AG09319 (cell line): ENCODE results near the gene CLASP1.
"Not testable (repeated sequence)": the region's sequence is repeated elsewhere in the genome, so short reads cannot be mapped to it uniquely, and the experiment has no call there.

ENCODE experiments used
- DNase-seq: peaks from one replicate; pipeline ENCODE4 v3.0.0-alpha.2; 2010; ENCODE audit warnings: low read depth; ENCODE audit errors: extremely low read depth
- TF ChIP-seq, protein P1 (sequence below): IDR thresholded peaks from 2 replicates; pipeline ENCODE4 v1.5.1; 2011; ENCODE audit warnings: low read depth, mild to moderate bottlenecking, inconsistent platforms, low read length, moderate library complexity

CLASP1 gene

DNA sequence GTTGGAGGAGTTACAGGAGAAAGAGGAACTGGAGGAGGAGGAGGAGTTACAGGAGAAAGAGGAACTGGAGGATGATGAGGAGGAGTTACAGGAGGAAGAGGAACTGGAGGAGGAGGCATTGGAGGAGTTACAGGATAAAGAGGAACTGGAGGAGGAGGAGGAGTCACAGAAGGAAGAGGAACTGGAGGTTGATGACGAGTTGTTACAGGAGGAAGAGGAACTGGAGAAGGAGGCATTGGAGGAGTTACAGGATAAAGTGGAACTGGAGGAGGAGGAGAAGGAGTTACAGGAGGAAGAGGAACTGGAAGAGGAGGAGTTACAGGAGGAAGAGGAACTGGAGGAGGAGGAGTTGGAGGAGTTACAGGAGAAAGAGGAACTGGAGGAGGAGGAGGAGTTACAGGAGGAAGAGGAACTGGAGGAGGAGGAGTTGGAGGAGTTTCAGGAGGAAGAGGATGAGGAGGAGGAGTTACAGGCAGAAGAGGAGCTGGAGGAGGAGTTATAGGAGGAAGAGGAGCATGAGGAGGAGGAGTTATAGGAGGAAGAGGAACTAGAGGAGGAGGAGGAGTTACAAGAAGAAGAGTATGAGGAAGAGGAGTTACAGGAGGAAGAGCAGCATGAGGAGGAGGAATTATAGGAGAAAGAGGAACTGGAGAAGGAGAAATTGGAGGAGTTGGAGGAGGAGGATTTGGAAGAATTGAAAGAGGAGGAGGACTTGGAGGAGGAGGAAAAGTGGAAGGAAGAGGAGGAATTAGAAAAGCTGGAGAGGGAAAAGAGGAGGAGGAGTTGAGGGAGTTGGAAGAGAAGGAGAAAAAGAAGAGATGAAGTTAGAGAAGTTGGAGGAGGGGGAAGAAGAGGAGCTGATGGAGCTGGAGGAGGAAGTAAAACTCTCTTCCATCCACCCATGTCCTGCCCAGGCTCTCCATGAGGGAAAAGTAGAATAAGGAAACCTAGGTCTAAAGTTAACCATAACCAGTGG is 37.2 kb downstream of the CLASP1 start:
- TF ChIP-seq, protein P1, sequence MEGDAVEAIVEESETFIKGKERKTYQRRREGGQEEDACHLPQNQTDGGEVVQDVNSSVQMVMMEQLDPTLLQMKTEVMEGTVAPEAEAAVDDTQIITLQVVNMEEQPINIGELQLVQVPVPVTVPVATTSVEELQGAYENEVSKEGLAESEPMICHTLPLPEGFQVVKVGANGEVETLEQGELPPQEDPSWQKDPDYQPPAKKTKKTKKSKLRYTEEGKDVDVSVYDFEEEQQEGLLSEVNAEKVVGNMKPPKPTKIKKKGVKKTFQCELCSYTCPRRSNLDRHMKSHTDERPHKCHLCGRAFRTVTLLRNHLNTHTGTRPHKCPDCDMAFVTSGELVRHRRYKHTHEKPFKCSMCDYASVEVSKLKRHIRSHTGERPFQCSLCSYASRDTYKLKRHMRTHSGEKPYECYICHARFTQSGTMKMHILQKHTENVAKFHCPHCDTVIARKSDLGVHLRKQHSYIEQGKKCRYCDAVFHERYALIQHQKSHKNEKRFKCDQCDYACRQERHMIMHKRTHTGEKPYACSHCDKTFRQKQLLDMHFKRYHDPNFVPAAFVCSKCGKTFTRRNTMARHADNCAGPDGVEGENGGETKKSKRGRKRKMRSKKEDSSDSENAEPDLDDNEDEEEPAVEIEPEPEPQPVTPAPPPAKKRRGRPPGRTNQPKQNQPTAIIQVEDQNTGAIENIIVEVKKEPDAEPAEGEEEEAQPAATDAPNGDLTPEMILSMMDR, result no peak
- no peak for DNase-seq

DNA sequence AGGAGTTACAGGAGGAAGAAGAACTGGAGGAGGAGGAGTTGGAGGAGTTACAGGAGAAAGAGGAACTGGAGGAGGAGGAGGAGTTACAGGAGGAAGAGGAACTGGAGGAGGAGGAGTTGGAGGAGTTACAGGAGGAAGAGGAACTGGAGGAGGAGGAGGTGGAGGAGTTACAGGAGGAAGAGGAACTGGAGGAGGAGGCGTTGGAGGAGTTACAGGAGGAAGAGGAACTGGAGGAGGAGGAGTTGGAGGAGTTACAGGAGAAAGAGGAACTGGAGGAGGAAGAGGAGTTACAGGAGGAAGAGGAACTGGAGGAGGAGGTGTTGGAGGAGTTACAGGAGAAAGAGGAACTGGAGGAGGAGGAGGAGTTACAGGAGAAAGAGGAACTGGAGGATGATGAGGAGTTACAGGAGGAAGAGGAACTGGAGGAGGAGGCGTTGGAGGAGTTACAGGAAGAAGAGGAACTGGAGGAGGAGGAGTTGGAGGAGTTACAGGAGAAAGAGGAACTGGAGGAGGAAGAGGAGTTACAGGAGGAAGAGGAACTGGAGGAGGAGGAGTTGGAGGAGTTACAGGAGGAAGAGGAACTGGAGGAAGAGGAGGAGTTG is 38.1 kb downstream of the CLASP1 start:
- DNase-seq, result not testable (repeated sequence)

DNA sequence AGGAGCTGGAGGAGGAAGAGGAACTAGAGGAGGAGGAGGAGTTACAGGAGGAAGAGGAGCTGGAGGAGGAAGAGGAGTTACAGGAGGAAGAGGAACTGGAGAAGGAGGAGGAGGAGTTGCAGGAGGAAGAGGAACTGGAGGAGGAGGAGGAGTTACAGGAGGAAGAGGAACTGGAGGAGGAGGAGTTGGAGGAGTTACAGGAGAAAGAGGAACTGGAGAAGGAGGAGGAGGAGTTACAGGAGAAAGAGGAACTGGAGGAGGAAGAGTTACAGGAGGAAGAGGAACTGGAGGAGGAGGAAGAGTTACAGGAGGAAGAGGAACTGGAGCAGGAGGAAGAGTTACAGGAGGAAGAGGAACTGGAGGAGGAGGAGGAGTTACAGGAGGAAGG is 38.8 kb downstream of the CLASP1 start:
- DNase-seq, result not testable (repeated sequence)

DNA sequence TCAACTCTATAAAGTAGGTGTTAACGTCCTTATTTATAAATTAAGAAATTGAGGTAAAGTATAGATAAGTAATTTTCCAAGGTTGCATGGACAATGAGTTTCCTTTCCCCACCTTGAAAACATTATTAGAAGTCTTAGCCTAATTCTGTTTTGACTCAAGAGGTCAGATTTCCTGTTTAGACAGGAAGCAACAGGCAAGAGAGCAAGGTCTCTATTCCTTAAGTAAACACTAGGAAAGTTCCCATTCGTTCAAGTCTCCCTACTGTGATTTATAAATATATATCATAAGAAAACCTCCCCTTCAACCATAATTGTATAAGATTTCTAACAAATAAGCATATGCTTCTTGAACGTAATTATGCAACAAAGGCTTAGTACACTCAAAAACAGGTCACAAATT is 40.3 kb downstream of the CLASP1 start:
- TF ChIP-seq, protein P1, result no peak
- DNase-seq, result no peak

DNA sequence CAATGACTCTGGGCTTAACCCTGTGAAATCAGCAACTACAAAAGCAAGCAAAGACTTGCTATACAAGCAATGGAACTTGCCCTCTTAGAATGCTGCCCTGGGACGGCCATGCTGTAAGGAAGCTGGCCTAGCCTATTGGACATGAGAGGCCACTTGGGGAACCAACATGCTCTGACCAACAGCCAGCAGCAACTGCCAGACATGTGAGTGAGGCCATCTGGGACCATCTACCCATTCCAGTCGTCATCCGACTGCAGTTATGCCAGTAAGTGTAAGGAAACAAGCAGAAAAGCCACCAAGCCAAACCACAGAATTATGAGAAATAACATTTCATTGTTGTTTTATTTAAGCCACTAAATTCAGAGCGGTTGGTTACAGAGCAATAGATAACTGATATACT is 40.9 kb downstream of the CLASP1 start:
- no peak for DNase-seq
- TF ChIP-seq, protein P1, result no peak

DNA sequence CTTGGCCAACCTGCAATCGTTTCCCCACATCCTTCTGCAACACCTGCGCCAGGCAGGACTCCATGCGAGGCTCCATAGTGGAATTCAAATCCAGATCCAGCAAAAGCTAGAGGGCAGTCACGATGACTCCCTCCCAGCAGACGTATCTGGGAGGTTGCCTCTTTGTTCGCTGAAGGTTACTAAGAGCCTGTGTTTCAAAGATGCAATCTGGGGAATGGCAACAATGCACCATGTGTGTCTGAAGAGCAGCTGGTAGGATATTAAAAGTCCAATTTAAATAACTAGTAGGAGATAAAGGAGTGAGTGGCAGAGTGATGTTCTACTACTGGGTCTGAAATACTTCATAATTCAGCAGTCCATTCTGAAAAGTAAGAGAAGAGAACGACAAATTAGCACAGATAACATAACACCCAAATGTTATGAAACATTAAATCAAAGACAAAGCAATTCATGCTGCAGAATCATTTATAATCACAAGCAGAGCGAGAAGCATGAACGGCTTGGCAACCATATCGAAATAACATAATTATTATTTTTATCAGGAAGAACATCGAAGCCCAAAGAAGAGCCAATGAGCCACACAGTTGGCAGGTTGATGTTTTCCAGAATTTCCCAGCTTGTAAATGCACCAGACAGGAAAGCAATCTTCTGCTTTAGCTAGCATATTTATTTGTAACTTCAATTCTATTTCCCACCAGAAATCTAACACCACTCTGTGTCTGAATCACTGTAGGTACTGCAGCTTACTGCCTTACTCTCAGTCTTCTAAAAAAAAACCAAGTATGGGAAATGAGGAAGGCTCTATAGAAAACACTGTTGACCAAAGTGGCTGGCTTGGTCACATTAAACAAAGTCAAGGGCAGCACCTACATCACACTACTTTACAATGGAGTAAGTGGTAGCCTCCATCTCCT is 43.2 kb downstream of the CLASP1 start:
- TF ChIP-seq, protein P1, result no peak
- DNase-seq, result no peak

DNA sequence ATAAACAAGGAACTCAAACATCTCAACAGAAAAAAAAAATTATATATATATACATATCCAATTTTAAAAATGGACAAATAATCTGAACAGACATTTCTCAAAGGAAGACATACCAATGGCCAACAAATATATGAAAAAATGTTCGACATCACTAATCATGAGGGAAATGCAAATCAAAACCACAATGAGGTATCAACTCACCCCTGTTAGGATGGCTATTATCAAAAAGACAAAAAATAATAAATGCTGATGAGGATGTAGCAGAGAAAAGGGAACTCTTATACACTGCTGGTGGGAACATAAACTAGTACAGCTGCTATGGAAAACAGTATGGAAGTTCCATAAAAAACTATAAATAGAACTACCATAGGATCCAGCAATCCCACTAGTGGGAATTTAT is 46.1 kb downstream of the CLASP1 start:
- DNase-seq, result no peak
- TF ChIP-seq, protein P1, result no peak
